ENCODE data around the gene LRRN4.
"Not testable (repeated sequence)": the region's sequence is repeated elsewhere in the genome, so short reads cannot be mapped to it uniquely, and the experiment has no call there.

LRRN4 gene

DNA sequence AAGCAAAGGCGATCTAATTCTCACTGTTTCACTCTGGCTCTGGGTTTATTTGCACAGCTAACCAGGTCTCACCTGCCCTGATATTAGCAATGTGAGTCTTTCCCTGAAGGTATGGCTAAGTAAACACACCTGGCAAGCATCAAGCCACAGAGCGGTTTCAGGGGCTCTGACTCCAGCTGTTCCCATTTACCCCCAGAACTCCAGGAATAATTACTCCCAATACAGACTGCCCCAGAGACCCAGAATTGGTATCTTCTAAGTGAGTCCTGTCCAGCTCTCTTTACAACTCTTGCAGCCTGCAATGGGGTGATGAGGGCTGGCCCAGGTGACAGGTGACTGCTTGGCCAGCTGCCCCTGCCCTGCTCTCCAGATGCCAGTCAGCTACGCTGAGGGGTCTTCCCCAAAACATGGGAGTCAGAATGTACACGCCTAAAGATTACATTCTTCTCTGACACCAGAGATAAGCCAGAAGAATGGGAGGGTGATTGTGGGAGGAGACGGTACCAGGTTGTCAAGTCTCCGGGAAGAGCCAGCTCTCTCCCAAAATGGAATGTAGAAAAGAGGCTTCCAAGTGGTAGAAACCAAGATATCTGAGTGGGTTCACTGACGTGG lies 4.9 kb upstream of the LRRN4 start:
- no peak for DNase-seq

DNA sequence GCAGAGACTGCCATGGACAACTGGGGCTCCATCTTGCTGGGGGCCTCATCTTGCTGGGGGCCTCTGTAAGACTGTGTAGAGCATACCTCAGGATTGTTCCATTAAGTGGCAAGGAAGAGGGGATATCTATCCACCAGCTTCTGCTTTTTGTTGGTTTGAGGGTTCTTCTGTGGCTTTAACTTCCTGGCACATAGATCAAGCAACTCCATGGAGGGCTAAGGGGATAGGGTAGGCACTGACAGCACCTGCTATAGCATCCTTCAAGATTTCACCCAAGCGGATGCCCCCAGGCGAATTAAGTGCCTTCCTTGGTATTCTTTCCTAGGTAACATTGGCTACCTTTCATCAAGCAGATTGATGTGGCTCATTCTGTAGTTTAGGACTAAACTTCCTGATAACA lies 3.8 kb upstream of the LRRN4 start:
- DNase-seq, result no peak

- no peak for DNase-seq
Observed at GRCh38 chr20:6057139-6057538, 3.3 kb upstream of the LRRN4 start.

- no peak for DNase-seq
Observed at GRCh38 chr20:6055981-6056569, 2.2 kb upstream of the LRRN4 start.

GRCh38 chr20:6055161-6055783 lies 1.4 kb upstream of the LRRN4 start:
- DNase-seq, result no peak

GRCh38 chr20:6054689-6055051 lies 810 bp upstream of the LRRN4 start:
- not testable (repeated sequence) for DNase-seq

DNA sequence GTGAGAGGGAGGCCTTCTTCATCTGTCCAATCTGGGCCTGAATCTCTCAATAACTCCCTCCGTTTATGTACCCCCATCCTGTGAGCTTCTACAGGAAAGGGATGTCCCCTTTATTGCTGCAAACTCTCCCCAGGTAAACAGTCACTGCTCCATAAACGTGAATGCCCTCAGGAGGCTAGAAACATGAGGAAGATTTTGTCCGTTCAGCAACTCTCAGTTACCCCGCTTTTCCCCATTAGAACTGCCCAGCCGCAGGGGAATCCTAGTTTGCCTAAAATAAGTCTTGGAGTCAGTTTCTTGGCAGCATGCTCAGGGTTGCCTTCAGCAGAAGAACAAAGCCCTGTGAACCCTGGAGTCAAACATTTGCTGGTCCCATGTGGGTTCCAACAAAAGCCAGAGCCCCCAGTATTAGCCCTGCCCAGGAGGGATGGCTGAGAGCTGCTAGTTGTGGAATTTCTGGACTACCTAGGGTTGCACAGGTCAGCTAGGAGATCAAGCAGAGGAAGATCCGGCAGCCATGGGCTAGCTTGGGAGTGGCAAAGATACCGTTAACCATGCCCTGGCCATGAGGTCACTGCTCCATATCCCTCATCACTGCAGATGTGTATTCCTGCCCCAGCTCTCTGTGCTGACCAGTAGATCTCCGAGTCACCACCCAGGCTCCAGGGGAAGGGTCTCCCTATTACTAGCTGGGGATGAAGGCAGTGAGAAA lies 640 bp downstream of the LRRN4 start:
- no peak for DNase-seq

GRCh38 chr20:6051505-6051904 lies 2.4 kb downstream of the LRRN4 start:
- no peak for DNase-seq

DNA sequence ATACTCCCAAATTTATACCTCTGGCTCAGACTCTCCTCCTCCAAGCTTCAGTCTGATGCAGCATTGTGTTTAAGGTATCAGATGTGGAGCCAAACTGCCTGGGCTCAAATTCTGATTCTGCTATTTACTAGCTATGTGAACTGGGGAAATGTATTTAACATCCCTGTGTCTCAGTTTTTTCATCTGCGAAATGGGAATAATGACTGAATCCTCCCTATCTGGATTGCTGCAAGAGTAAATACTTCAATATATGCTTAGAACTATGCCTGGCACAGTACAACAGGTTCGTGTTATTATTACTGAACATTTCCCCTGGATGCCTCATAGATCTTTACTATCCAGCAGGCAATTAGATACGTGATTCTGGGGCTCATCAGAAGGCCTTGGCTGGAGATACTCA lies 5.5 kb downstream of the LRRN4 start:
- DNase-seq, result no peak

GRCh38 chr20:6046432-6046831 lies 7.4 kb downstream of the LRRN4 start:
- DNase-seq, result no peak

DNA sequence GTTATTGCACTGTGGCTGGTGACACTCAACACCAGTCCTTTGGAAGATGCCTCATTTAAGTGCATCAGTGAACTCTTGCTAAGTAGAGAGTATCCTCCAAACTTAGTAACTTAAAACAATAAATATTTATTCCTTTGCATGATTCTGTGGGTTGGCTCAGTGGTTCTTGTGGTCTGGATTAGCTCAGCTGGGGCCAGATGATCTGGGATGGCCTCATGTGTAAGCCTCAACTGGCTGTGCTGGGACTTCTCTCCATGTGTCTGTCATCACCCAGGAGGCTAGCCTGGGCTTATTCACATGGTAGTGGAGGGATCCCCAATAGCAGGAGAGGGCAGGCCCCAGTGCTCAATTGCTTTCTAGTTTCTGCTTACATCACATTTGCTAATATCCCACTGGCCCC lies 8.3 kb downstream of the LRRN4 start:
- DNase-seq, result no peak

DNA sequence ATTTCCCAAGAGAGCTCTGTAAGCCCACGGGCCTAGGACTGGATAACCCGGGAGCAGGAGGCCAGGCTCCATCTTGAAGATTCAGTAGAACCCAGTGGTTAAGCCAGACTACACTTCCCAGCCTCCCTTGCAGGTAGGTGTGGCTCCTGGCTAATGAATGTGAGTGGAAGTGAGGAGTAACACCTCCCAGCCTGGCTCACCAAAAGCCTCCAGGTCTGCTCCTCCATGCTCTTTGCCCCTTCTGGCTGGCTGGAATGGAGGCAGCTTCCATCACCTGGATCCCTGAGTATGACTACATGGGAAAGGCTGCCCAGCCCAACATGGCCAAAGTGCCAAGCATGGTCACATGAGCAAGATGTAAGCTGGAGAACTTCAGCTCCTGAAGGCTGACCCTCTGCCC lies 9.7 kb downstream of the LRRN4 start:
- DNase-seq, result no peak

- DNase-seq, result no peak
Observed at GRCh38 chr20:6041808-6042265, 12.0 kb downstream of the LRRN4 start.

DNA sequence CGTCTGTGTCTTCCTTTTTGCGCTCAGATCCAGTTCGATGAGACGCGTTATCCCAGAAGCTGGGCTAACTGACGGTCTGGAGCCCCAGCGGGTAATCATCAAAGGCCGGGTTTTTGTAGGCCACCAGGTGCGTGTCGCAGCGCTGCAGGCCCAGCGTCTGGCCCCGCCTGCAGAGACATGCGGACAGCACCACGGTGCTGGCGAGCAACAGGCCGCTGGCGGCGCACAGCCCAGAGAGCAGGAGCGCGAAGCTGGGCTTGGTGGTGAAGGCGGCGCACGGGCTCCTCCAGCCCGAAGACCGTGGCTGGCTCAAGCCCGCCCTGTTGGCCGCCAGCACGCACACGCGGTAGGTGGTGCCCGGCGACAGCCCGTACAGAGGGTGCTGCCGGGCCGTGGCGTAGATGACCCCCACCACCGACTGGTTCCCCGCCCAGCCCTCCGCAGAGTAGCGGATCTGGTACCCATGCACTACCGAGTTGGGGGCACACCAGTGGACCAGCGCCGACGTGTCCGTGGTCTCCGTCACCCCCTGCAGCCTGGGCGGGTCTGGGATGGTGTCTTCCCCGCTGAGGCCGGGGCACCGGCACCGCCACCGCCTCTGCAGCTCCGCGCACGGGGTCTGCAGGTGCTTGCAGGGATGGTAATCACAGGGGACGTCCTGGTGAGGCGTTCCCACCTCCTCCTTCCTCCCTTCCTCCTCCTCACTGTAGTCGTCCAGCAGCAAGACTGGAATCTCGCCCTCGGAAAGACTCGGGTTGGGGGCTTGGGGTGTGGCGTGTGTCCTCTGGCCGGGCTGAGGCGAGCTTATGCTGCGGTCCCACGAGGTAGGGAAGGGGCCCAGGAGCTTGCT lies 12.7 kb downstream of the LRRN4 start:
- no peak for DNase-seq

- no peak for DNase-seq
Observed at GRCh38 chr20:6040540-6040939, 13.3 kb downstream of the LRRN4 start.

DNA sequence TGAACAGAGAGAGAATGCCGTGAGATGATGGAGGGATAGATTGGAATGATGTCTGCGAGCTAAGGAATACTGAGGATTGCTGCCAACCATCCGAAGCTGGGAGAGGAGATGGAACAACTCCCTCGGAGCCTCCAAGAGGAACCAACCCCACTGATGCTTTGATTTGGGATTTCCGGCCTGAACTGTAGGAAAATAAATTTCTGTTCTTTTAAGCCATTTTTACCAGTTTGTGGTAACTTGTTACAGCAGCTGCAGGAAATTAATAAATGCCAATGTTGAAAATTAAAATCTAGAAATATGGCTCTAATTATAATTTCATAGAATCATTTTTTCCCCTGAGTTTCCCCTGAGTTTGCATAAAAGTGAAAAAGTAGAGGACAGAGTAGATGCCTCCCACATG lies 14.1 kb downstream of the LRRN4 start:
- no peak for DNase-seq

DNA sequence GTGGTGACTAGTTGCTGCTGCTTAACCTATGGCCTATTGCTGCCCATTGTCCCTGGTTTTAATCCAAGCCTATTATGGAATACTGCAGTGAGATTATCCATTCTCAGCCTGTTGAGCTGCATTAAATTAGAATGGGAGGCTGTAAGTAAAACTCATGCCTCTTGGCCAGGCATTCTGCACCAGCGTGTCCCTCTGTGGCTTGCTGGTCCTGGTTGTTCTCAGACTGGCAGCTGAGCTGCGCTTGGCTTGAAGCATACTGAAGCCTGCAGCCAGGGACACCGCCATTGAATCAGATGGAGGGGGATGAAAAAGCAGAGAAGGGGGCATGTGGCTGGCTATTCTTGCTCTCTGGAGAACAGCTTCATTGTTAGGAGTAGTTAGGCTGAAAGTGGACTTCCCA lies 15.6 kb downstream of the LRRN4 start:
- DNase-seq, result no peak

- DNase-seq, result no peak
Observed at GRCh38 chr20:6037082-6037481, 16.8 kb downstream of the LRRN4 start.

DNA sequence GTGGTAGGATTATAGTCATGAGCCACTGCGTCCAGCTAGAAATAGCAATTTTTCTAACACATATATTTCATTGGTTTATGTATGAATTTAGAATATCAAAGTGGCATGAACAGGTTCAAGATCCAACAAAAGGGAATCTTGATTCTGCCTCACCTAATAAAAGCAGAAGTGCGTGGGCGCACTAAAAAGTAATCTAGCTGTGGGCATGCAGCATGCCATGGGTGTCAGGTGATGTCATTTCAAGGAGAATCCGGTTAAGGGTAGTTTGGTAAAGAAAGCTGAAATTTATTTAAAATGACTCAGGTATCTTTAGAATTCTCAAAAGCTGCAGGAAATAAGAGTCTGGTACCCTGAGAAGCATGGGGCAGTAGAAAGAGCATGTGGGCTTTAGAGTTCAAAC lies 17.6 kb downstream of the LRRN4 start:
- DNase-seq, result no peak

GRCh38 chr20:6034134-6034969 lies 19.5 kb downstream of the LRRN4 start:
- no peak for DNase-seq

GRCh38 chr20:6032907-6033306 lies 21.0 kb downstream of the LRRN4 start:
- DNase-seq, result not testable (repeated sequence)

- DNase-seq, result no peak
Observed at GRCh38 chr20:6030453-6031080, 23.3 kb downstream of the LRRN4 start.
